Activated CD4-positive, alpha-beta T cell treated with anti-CD3 and anti-CD28 coated beads for 4 hours (primary cell): ENCODE results near the gene ECD.

Experiments
- DNase-seq, 2 donors: peaks; one replicate each; pipeline ENCODE4 v3.0.0-alpha.2; 2020

The ECD gene

GRCh38 chr10:73167783-73168464 lies at the start of gene ECD, which contains the start of gene FAM149B1:
ECD (minus strand) TSS chr10:73168008; CDS start chr10:73163937, 4,071 bp downstream.
FAM149B1 (plus strand) TSS chr10:73168119; CDS start chr10:73168340, 221 bp downstream.
- DNase-seq = peak; percentile 90 to 93

GRCh38 chr10:73215749-73216148 lies 47.9 kb upstream of the ECD start:
- no peak for DNase-seq

GRCh38 chr10:73211106-73211811 lies 43.5 kb upstream of the ECD start:
- no peak for DNase-seq

GRCh38 chr10:73210395-73211105 lies 42.7 kb upstream of the ECD start:
- DNase-seq = no peak

GRCh38 chr10:73209705-73210104 lies 41.9 kb upstream of the ECD start:
- no peak for DNase-seq

GRCh38 chr10:73207883-73208282 lies 40.1 kb upstream of the ECD start:
- DNase-seq = no peak

- DNase-seq = no peak
Observed at GRCh38 chr10:73206385-73206784, 38.6 kb upstream of the ECD start.

GRCh38 chr10:73205890-73206289 lies 38.1 kb upstream of the ECD start:
- no peak for DNase-seq

- DNase-seq = no peak
Observed at GRCh38 chr10:73205081-73205480, 37.3 kb upstream of the ECD start.

GRCh38 chr10:73190188-73190587 lies 22.4 kb upstream of the ECD start:
- no peak for DNase-seq

- DNase-seq = no peak
Observed at GRCh38 chr10:73186266-73186665, 18.5 kb upstream of the ECD start.

GRCh38 chr10:73183667-73184281 lies 16.0 kb upstream of the ECD start:
- no peak for DNase-seq

- DNase-seq = no peak
Observed at GRCh38 chr10:73182568-73182967, 14.8 kb upstream of the ECD start.

GRCh38 chr10:73174148-73174925 lies 6.5 kb upstream of the ECD start:
- DNase-seq = no peak

- DNase-seq = no peak
Observed at GRCh38 chr10:73172867-73173266, 5.1 kb upstream of the ECD start.

GRCh38 chr10:73169320-73169719 lies 1.5 kb upstream of the ECD start:
- no peak for DNase-seq

GRCh38 chr10:73168465-73168803 lies 626 bp upstream of the ECD start:
- DNase-seq = no peak

GRCh38 chr10:73167458-73167782 lies 388 bp downstream of the ECD start:
- peak in 1 of 2 donors; percentile 30 for DNase-seq

GRCh38 chr10:73166972-73167371 lies 836 bp downstream of the ECD start:
- no peak for DNase-seq

GRCh38 chr10:73163096-73163495 lies 4.7 kb downstream of the ECD start:
- no peak for DNase-seq

- DNase-seq = no peak
Observed at GRCh38 chr10:73161662-73162061, 6.1 kb downstream of the ECD start.

- DNase-seq = no peak
Observed at GRCh38 chr10:73161079-73161478, 6.7 kb downstream of the ECD start.
